ENCODE data around the gene ZNF407.

The ZNF407 gene

DNA sequence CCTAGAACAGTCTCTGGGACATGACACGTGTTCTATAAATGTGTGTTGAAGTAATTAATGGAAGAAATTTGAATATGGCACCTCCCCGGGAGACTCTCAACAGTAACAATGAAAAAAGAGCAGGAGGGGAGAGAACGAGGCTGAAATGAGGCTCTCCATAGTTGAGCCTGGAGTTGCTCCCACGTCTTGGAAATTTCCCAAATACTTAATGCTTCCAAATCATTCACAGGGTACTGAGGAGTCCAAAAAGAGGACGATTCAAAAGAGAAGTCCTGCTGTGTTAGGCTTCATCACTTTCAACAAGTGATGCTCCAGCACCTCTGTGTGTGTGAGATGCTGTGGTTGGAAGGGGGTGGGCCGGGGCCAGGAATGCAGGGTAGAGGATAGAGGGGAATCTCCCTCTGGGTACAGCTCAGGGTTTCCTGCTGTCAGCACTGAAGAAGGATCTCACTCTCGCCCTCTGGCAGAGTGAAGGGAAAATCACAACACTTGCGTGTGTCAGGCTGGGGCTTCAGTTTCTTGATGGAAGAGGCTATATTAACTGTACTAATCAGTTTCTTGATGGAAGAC lies 18.1 kb upstream of the ZNF407 start:
- POLR2A ChIA-PET: no interaction called here
- CTCF ChIA-PET: no interaction called here

More for the DNA sequence above, 18.1 kb upstream of the ZNF407 start:
- Histone ChIP-seq H3K36me3 (ENCODE audit: control insufficient read depth in 2 of 2, insufficient read depth in 1 of 2, low read length in 2 of 2) (no peaks in the 10 kb centered on the region), H3K4me3 (ENCODE audit: low read depth, low read length) (no peak overlapping the region), H3K4me1 (ENCODE audit: control insufficient read depth, insufficient read depth, low read length) (no peaks in the 10 kb centered on the region), H3K27ac (ENCODE audit: extremely low read depth, low read depth, low read length) (no peak overlapping the region), H3K9me3 (ENCODE audit: control insufficient read depth, insufficient read depth, low read depth, low read length) (no peaks in the 10 kb centered on the region)
- TF ChIP-seq ZNF48 (tag by site-specific recombination; IDR thresholded peaks at IDR 0.05): no peak
- TF ChIP-seq BCL11B (tag by site-specific recombination; IDR thresholded peaks at IDR 0.05; ENCODE audit: low read depth): no peak
- no peak for TF ChIP-seq ZNF513 (tag by site-specific recombination; IDR thresholded peaks at IDR 0.05)
- no peak for TF ChIP-seq ZBTB7A (tag by site-specific recombination; IDR thresholded peaks at IDR 0.05; ENCODE audit: low read depth)
- TF ChIP-seq ZNF391 (tag by site-specific recombination; IDR thresholded peaks at IDR 0.05; ENCODE audit: borderline replicate concordance, low read depth): no peak
- no peak for TF ChIP-seq ZNF112 (tag by site-specific recombination; IDR thresholded peaks at IDR 0.05)
- no peak for TF ChIP-seq ZNF146 (tag by site-specific recombination; IDR thresholded peaks at IDR 0.05)
- TF ChIP-seq ZEB2 (tag by site-specific recombination; IDR thresholded peaks at IDR 0.05): no peak
- no peak for TF ChIP-seq ZNF510 (tag by site-specific recombination; IDR thresholded peaks at IDR 0.05; ENCODE audit: insufficient replicate concordance)
- no peak for TF ChIP-seq ZNF529 (tag by site-specific recombination; IDR thresholded peaks at IDR 0.05; ENCODE audit: insufficient replicate concordance)
- no peak for TF ChIP-seq INSM2 (tag by site-specific recombination; IDR thresholded peaks at IDR 0.05)
- TF ChIP-seq ZNF354C (tag by site-specific recombination; IDR thresholded peaks at IDR 0.05; ENCODE audit: borderline replicate concordance, low read depth): no peak
- no peak for TF ChIP-seq ZNF488 (tag by site-specific recombination; IDR thresholded peaks at IDR 0.05)
- TF ChIP-seq ZNF280D (tag by site-specific recombination; IDR thresholded peaks at IDR 0.05): no peak
- TF ChIP-seq HOXA7 (CRISPR knock-in tag; IDR thresholded peaks at IDR 0.05; ENCODE audit: borderline replicate concordance): no peak
- TF ChIP-seq GLIS1 (tag by site-specific recombination; IDR thresholded peaks at IDR 0.05): no peak
- TF ChIP-seq, protein P1, sequence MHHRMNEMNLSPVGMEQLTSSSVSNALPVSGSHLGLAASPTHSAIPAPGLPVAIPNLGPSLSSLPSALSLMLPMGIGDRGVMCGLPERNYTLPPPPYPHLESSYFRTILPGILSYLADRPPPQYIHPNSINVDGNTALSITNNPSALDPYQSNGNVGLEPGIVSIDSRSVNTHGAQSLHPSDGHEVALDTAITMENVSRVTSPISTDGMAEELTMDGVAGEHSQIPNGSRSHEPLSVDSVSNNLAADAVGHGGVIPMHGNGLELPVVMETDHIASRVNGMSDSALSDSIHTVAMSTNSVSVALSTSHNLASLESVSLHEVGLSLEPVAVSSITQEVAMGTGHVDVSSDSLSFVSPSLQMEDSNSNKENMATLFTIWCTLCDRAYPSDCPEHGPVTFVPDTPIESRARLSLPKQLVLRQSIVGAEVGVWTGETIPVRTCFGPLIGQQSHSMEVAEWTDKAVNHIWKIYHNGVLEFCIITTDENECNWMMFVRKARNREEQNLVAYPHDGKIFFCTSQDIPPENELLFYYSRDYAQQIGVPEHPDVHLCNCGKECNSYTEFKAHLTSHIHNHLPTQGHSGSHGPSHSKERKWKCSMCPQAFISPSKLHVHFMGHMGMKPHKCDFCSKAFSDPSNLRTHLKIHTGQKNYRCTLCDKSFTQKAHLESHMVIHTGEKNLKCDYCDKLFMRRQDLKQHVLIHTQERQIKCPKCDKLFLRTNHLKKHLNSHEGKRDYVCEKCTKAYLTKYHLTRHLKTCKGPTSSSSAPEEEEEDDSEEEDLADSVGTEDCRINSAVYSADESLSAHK (tag by site-specific recombination; IDR thresholded peaks at IDR 0.05): no peak
- TF ChIP-seq ZNF558 (tag by site-specific recombination; IDR thresholded peaks at IDR 0.05): no peak
- TF ChIP-seq IKZF3 (tag by site-specific recombination; IDR thresholded peaks at IDR 0.05): no peak

All from HEK293 (cell line).